COLO829 (cell line): ENCODE measurements around the gene TECR.

Source experiments
- DNase-seq: peaks from one replicate; pipeline ENCODE4 v3.0.0; 2012; ENCODE audit warnings: low spot score

TECR gene

DNA sequence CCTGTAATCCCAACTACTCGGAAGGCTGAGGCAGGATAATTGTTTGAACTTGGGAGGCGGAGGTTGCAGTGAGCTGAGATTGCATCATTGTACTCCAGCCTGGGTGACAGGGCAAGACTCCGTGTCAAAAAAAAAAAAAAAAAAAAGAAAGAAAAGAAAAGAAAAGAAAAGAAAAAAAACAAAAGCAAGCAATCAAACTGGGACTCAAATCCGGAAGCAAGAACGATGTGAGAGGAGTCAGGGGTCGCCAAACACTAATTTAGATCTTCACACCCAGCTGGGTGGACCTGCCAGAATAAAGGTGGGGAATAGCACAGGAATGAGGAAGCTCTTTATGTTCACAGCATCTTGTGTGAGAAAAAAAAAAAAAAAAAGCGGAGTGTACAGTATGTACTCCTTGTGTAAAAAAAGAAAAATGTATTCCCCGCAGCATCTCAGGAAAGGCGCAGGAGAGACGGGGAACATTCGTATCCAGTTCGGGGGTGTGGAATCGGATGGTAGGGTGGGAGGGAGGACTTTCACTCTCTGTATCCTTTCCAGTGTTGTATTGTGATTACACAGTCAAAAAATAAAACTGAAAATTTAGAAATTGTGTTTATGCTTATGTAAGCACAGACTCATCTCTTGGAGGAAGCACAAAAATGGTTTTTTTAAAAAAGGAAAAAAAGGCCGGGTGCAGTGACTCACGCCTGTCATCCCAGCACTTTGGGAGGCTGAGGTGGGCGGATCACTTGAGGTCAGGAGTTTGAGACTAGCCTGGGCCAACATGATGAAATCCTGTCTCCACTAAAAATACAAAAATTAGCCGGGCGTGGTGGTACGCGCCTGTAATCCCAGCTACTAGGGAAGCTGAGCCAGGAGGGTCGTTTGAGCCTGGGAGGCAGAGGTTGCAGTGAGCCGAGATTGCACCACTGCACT lies 18.8 kb upstream of the TECR start:
- DNase-seq: no peak

DNA sequence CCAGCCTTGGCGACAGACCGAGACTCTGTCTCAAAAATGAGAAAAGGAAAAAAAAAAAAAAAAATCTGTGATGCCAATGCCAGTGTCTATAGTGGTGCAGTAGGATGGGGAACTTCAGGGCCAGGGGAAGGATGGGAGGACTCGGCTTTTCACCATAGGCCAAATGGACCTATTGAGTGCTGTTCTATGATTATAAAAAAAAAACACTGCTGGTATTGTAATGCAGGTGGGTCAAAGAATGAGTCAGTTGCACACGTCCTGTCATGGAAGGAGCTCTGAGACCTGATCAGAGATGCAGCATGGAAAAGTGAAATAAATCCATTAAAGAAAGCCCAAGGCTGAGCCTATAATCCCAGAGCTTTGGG lies 18.2 kb upstream of the TECR start:
- DNase-seq: no peak

GRCh38 chr19:14512406-14512961 lies 16.9 kb upstream of the TECR start:
- no peak for DNase-seq

DNA sequence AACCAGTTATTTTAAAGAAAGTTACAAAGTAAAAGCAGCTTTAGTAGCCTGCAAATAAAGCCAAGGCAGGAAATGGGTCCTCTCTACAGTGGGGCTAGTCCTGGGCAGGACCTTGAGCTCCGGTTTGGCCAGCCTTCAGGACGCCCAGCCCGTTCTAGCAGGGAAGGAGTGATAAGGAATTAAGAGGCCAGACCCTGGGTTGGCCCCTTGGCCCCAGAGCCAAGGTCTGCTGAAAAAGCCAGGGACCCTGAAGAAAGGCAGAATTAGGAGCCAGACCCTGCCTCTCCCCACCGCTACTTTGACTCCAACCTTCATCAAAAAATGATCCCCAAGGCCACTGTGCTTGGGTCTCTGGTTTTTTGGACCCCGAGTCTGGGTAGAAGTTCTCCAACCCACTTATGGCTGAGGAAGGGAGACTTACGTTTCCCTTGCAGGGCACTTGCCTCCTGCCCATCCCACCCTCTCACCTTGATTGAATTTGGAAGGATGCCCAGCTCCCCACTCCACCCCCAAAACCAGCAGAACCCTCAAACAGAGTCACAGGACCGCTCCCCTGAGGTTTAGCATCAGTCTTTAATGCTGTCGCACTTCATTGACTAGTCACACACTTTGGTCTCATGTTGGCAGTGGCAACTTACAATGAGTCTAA lies 15.1 kb upstream of the TECR start:
- DNase-seq: no peak

GRCh38 chr19:14515501-14516047 lies 13.8 kb upstream of the TECR start:
- no peak for DNase-seq

DNA sequence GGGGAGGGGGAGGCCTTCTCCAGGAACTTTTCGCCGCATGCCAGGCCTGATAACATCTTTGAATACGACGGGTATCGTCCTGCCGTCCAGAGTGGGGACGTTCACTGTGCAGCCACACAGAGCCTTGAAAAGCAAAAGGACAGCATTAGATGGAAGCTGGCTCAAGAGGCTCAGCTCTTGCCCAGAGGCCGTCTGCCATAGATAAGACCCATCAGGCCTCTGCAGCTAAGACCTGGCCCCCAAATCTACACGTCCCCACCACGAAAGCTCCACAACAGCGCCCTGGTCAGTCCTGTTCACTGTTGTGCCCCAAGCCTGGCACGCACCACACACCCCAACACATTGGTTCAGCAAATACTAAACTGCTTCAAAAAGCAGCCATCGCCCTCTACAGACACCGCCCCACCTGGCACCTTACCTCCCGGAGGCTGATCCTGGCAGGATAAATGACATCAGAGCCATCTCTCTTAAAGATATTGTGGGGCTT lies 13.3 kb upstream of the TECR start:
- DNase-seq: no peak

DNA sequence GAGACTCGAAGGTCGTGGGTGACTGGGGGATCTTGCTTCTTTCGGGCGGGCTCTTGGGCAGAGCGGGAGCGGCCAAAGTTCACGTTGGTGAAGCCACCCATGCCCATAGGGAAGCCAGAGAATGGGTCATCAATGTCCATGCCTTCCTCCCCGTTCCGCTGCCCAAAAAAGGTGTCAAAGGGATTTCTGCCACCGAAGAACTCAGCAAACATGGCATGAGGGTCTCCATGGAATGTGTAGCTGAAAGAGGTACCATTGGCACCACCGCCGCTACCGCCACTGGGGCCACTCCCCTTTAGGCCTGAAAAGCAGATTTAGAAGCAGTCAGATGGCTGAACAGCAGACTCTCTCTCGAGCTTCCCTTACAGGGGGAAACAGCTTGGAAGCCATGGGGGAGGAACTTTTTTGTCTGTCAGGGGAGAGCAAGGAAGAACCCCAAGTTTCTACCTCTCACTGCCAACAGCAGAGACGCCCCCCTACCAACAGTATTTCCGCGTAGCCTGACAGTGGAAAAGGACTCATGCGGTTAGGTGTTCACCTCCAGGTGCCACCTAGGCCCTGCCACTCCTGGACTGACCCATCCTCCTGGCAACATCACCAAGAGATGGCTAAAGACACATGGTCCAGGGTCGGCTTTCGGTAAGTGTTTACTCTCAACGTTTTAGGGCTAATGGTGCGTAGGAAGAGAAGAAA lies 12.5 kb upstream of the TECR start:
- DNase-seq: no peak

DNA sequence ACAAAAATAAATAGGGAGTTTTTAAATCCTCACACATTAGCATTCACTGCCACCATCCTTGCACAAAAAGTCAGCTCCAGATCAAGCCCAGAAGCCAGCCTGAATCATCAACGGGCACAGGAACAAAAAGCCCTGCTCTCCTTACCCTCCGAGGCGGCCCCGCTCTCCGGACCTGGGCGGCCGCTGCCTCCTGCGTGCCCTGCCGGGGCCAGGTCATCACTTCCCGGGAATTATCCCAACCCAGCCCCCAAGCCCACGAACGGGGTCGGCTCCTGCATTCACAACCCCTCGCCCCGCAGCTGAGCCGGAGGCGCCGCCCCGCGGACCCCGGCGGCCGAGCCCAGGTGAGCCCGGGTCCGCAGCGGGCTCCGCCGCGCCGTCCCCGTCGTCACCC lies 12.0 kb upstream of the TECR start:
- no peak for DNase-seq

- no peak for DNase-seq
These were observed 11.4 kb upstream of the TECR start, which contains the start of gene DNAJB1 for GRCh38 chr19:14517840-14518505. DNAJB1 (minus strand) TSS chr19:14518397; CDS start chr19:14518349, 48 bp downstream.

- no peak for DNase-seq
These were observed 10.0 kb upstream of the TECR start for GRCh38 chr19:14519245-14519859.

DNA sequence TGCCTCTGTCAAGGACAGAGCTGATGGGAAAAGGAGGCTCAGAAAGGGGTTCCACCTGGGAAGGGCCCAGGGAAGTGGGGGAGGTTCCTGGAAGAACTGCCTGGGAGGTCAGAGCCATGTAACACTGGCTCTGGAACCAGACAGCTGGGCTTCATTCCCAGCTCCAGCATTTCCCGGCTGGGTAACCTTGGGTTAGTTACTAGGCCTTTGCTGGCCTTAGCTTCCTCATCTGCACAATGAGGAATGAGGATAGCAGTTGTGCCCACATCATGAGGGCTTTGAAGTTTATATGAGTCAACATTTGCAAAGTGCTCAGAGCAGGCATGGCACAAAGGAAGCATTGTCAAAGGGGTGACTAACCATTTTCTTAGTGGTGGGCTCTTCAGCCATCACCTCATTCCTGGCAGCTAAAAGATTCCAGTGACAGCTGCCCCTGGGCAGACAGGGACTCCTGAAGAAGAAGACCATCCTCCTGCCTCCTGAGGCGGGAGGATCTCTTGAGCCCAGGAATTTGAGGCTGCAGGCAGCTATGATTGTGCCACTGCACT lies 9.5 kb upstream of the TECR start:
- DNase-seq: peak; percentile 94

GRCh38 chr19:14520543-14520942 lies 8.9 kb upstream of the TECR start:
- DNase-seq: no peak

- DNase-seq: no peak
These were observed 3.7 kb upstream of the TECR start for GRCh38 chr19:14525729-14526128.

DNA sequence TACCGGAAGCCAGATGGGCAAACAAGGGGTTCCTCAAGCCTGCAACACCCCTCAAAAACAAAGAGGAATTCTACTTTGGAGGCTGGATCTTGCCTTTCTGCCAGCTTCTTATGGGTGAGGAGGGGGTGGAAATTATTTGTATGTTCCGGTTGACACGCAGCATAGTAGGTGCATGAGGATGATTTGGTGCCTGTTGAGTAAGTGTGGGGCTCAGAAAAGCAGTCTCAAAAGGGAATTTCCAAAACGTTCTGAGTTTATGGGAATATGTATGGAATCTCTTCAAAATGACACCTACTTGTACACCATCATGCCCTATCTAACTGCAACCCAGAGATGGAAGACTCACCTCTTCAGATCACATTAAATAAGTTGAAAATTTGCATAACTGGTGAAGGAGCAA lies 3.0 kb upstream of the TECR start:
- DNase-seq: no peak

DNA sequence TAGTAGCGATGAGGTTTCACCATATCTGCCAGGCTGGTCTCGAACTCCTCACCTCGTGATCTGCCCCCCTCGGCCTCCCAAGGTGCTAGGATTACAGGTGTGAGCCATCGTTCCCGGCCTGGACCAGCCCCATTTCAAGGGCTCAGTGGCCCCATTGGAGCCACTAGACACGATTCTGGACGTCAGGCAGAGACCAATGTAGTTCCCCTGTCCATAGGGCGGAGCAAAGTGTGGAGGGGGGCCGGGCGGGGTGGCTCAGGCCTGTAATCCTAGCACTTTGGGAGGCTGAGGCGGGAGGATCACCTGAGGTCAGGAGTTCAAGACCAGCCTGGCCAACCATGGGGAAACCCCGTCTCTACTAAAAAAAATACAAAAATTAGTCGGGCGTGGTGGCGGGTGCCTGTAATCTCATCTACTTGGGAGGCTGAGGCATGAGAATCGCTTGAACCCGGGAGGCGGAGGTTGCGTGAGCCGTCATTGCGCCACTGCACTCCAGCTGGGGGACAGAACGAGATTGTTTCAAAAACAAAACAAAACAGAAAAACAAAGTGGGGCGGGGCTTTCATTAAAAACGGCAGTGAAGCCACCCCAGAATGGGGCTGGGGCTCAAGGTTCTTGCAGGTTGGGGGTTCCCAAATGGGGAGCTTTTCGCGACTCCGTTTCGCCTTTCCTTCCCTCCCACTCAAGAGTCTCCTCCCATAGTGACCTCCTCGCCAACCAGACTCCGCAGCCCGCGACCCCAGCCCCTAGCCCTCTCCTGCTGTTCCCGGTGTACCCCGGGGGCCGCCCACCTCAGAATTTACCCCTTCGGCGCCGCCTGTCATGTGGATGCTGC lies 758 bp upstream of the TECR start:
- no peak for DNase-seq

DNA sequence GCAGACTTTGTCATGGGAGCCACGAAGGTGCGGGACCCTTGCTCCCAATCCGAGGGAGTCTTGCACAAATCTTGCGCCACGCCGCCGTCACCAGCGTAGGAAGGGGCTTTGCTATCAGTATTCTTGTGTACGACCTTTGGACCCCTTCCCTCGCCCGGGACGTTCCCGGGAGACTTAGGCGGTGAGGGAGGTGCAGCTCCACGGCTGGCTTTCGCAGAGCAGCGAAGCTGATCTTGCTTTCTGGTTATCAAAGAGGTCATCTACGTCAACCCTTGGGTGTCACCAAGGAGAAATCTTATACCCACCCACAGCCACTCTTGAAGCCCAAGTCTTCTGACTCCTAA lies 583 bp downstream of the TECR start:
- no peak for DNase-seq

- DNase-seq: no peak
These were observed 1.1 kb downstream of the TECR start for GRCh38 chr19:14530506-14530905.

- no peak for DNase-seq
These were observed 4.1 kb downstream of the TECR start for GRCh38 chr19:14533450-14533849.

- DNase-seq: peak; percentile 88
These were observed 7.7 kb downstream of the TECR start for GRCh38 chr19:14536926-14537692.
